IMR-90 (cell line): ENCODE data around the gene TTC19.

Experiments used
- BHLHE40 ChIP-seq: fragments of 150-350 bp; IDR thresholded peaks from 2 replicates; pipeline ENCODE4 v1.6.1; 2016; ENCODE audit warnings: mild to moderate bottlenecking, low read depth, low read length
- CHD1 ChIP-seq: IDR thresholded peaks from 2 replicates; pipeline ENCODE4 v1.6.1; 2012; ENCODE audit warnings: low read depth, low read length, improper control_type of control experiment
- CTCF ChIP-seq: conservative IDR thresholded peaks from 2 replicates; pipeline ENCODE4 v1.5.1; 2012; ENCODE audit warnings: mild to moderate bottlenecking, low read depth, low read length, improper control_type of control experiment
- MAFK ChIP-seq: IDR thresholded peaks from 2 replicates; pipeline ENCODE4 v1.6.1; 2012; ENCODE audit warnings: low read depth, low read length, improper control_type of control experiment
- MAZ ChIP-seq: IDR thresholded peaks from 2 replicates; pipeline ENCODE4 v1.6.1; 2012; ENCODE audit warnings: low read depth, mild to moderate bottlenecking, low read length, improper control_type of control experiment, moderate library complexity, borderline replicate concordance
- MXI1 ChIP-seq: IDR thresholded peaks from 2 replicates; pipeline ENCODE4 v1.6.1; 2012; ENCODE audit warnings: low read depth, mild to moderate bottlenecking, low read length, moderate library complexity, borderline replicate concordance
- POLR2A ChIP-seq: IDR thresholded peaks from 2 replicates; pipeline ENCODE4 v1.6.1; 2012; ENCODE audit warnings: mild to moderate bottlenecking, low read depth, low read length
- RAD21 ChIP-seq: IDR thresholded peaks from 2 replicates; pipeline ENCODE4 v1.6.1; 2012; ENCODE audit warnings: low read length, improper control_type of control experiment
- RCOR1 ChIP-seq: IDR thresholded peaks from 2 replicates; pipeline ENCODE4 v1.6.1; 2012; ENCODE audit warnings: mild to moderate bottlenecking, low read length, improper control_type of control experiment; ENCODE audit not compliant: insufficient replicate concordance
- RFX5 ChIP-seq: IDR thresholded peaks from 2 replicates; pipeline ENCODE4 v1.8.0; 2012; ENCODE audit warnings: low read depth, mild to moderate bottlenecking, low read length, moderate library complexity
- SMC3 ChIP-seq: fragments of 150-350 bp; IDR thresholded peaks from 2 replicates; pipeline ENCODE4 v1.6.1; 2016; ENCODE audit warnings: low read depth, mild to moderate bottlenecking, antibody characterized with exemption, low read length, moderate library complexity

GRCh38 chr17:15981208-15981607 lies 18.4 kb upstream of the TTC19 start:
- TF ChIP-seq CTCF (no peak), RCOR1 (no peak), MAFK (no peak), POLR2A (no peak), RFX5 (no peak), SMC3 (no peak), RAD21 (no peak), CHD1 (no peak), BHLHE40 (no peak), MAZ (no peak), MXI1 (no peak)
